K562 (cell line): ENCODE data around the gene SETD1B. TPM values are rescaled to one million over a fixed set of nuclear protein-coding genes. Genes with fewer than 3 reads are reported as not detected.

Experiments
- ATAC-seq: fragments of 200-7000 bp; cut with Tn5 transposase; 3 replicates; pipeline ENCODE4 v1.9.1; 2020; ENCODE audit warnings: moderate library complexity
- BruUV-seq: library from RNA; stranded (reverse); fragments of 400-500 nt; replicated peaks from 2 replicates; lab custom pipeline; 2021; lab: Mats Ljungman, UMichigan
- CTCF ChIA-PET: fragments of 300-600 bp; formaldehyde crosslinking; extraction: SDS; loops from one replicate; lab custom pipeline; 2021; ENCODE audit warnings: low intra/inter-chr PET ratio; lab: Yijun Ruan, JAX
- POLR2A ChIA-PET: fragments of 300-600, 350-650 bp; sonication (Branson Sonifier 250); formaldehyde crosslinking; extraction: SDS; loops from one replicate; lab custom pipeline; 2021; ENCODE audit warnings: antibody characterized with exemption, inconsistent platforms; lab: Yijun Ruan, JAX
- DNase-seq, 4 experiments: peaks; one replicate each; pipeline versions ENCODE4 v3.0.0 to v3.0.0-alpha.2; 2011 to 2018; ENCODE audit warnings: low spot score in 3 of 4, mixed read lengths in 3 of 4; ENCODE audit errors: extremely low read depth in 1 of 4
- FAIRE-seq: peaks from 2 replicates; lab custom pipeline; 2011; peaks lifted over from hg19 to GRCh38; lab: Jason Lieb, UNC
- H2AFZ ChIP-seq: 2 replicates; pipeline ENCODE4 v1.6.0; 2011; ENCODE audit warnings: low read depth, low read length, control low read depth, inconsistent platforms
- H3K27ac ChIP-seq: fragments of 200-600 bp; 3 replicates; pipeline ENCODE4 v1.8.0; 2011; ENCODE audit warnings: low read depth, mild to moderate bottlenecking, control low read depth, inconsistent platforms, low read length, moderate library complexity, mixed read lengths; ENCODE audit errors: extremely low read depth
- H3K27me3 ChIP-seq, 2 experiments: fragments of 300-600 bp in 1 of 2; 2 replicates in 1 of 2; 3 replicates in 1 of 2; pipeline versions ENCODE4 v1.6.0 to v1.8.0; 2011; ENCODE audit warnings: inconsistent platforms in 2 of 2, low read length in 2 of 2, mild to moderate bottlenecking in 1 of 2, mixed read lengths in 1 of 2, moderate library complexity in 1 of 2; ENCODE audit not compliant: control insufficient read depth in 2 of 2, insufficient read depth in 2 of 2
- H3K36me3 ChIP-seq: fragments of 300-600 bp; 3 replicates; pipeline ENCODE4 v1.8.0; 2011; ENCODE audit warnings: mild to moderate bottlenecking, low read length, inconsistent platforms; ENCODE audit not compliant: control insufficient read depth, insufficient read depth
- H3K4me1 ChIP-seq, 2 experiments: fragments of 200-600 bp in 1 of 2; replicated peaks in 1 of 2; 2 replicates in 1 of 2; 3 replicates in 1 of 2; pipeline versions ENCODE4 v1.5.1 to v1.8.0; 2011; ENCODE audit warnings: inconsistent platforms in 2 of 2, low read length in 2 of 2, mild to moderate bottlenecking in 1 of 2, mixed read lengths in 1 of 2, moderate library complexity in 1 of 2; ENCODE audit not compliant: control insufficient read depth in 2 of 2, insufficient read depth in 2 of 2
- H3K4me2 ChIP-seq: 2 replicates; pipeline ENCODE4 v1.6.1; 2011; ENCODE audit warnings: low read length, control low read depth, inconsistent platforms, mixed read lengths; ENCODE audit not compliant: insufficient read depth
- H3K4me3 ChIP-seq: fragments of 200-600 bp; sonication (generic), shearing (Covaris generic); 2 replicates; pipeline ENCODE4 v1.5.1; 2016; ENCODE audit warnings: control low read depth, inconsistent platforms
- H3K79me2 ChIP-seq: fragments of 200-600 bp; 3 replicates; pipeline ENCODE4 v1.8.0; 2011; ENCODE audit warnings: low read length, inconsistent platforms; ENCODE audit not compliant: control insufficient read depth, insufficient read depth
- H3K9ac ChIP-seq, 2 experiments: 2 replicates each; pipeline versions ENCODE4 v1.6.0 to v1.6.1; 2011; ENCODE audit warnings: low read depth in 2 of 2, low read length in 2 of 2, control low read depth in 1 of 2, inconsistent platforms in 1 of 2, mild to moderate bottlenecking in 1 of 2, mixed read lengths in 1 of 2; ENCODE audit not compliant: insufficient read depth in 1 of 2
- H3K9me1 ChIP-seq: one replicate; pipeline ENCODE4 v1.6.0; 2011; ENCODE audit warnings: inconsistent platforms, mild to moderate bottlenecking, low read length, moderate library complexity; ENCODE audit not compliant: control insufficient read depth, insufficient read depth
- H3K9me3 ChIP-seq: replicated peaks from 2 replicates; pipeline ENCODE4 v1.5.1; 2011; ENCODE audit warnings: low read depth, low read length, inconsistent platforms; ENCODE audit not compliant: control insufficient read depth, insufficient read depth
- H4K20me1 ChIP-seq: replicated peaks from 2 replicates; pipeline ENCODE4 v1.6.1; 2011; ENCODE audit warnings: low read length, inconsistent platforms, mixed read lengths; ENCODE audit not compliant: control insufficient read depth, insufficient read depth
- BCL6 ChIP-seq: fragments of 250-450 bp; sonication (Bioruptor Pico); IDR thresholded peaks from 2 replicates; pipeline ENCODE4 v1.4.0; 2020
- CEBPB ChIP-seq: fragments of 450-650 bp; IDR thresholded peaks from 2 replicates; pipeline ENCODE4 v1.6.1; 2016; ENCODE audit warnings: missing genetic modification characterization, missing compliant biosample characterization
- CEBPG ChIP-seq, 3 experiments: fragments of 200-800 bp in 1 of 3; sonication (Bioruptor generic) in 1 of 3; sonication (generic) in 1 of 3; formaldehyde crosslinking in 1 of 3; IDR thresholded peaks in 2 of 3; conservative IDR thresholded peaks in 1 of 3; 2 replicates each; pipeline versions ENCODE4 v1.6.1 to v1.8.0; 2016 to 2022; ENCODE audit warnings: missing compliant biosample characterization in 2 of 3, missing genetic modification characterization in 2 of 3, mild to moderate bottlenecking in 1 of 3, missing genetic modification reagents in 1 of 3
- ELF1 ChIP-seq: fragments of 200-800 bp; sonication (Bioruptor generic); IDR thresholded peaks from 2 replicates; pipeline ENCODE4 v1.6.1; 2016; ENCODE audit warnings: missing genetic modification characterization, missing compliant biosample characterization
- XRCC4 ChIP-seq: IDR thresholded peaks from one replicate; pipeline ENCODE4 v1.6.1; 2011; ENCODE audit not compliant: insufficient read depth, insufficient read length; ENCODE audit errors: extremely low read depth
- ZNF785 ChIP-seq: fragments of 250-450 bp; sonication (Bioruptor Pico); IDR thresholded peaks from 2 replicates; pipeline ENCODE4 v1.4.0; 2020; ENCODE audit warnings: mild to moderate bottlenecking
- WGBS: fragments of 100-300 bp; shearing (Covaris generic); methylation state at CpG from one replicate; pipeline ENCODE4 v1.1.6; 2016; ENCODE audit warnings: low coverage, mixed read lengths; ENCODE audit not compliant: insufficient coverage; ENCODE audit errors: missing lambda C conversion rate; 5-methylcytosine and 5-hydroxymethylcytosine counted together
- in situ Hi-C: fragments of 300-500 bp; cut with MboI; formaldehyde crosslinking; loops from 4 replicates; pipeline ENCODE4 v1.15.0; 2018; ENCODE audit warnings: inconsistent platforms, mixed read lengths
- intact Hi-C: fragments of 100-400 bp; cut with micrococcal nuclease; formaldehyde crosslinking; loops from 2 replicates; pipeline ENCODE4 v1.14.2; 2022
- polyA plus RNA-seq, 8 experiments: library from polyadenylated mRNA; depleted of rRNA in 4 of 8; stranded (reverse) in 5 of 8; unstranded in 3 of 8; fragments of >200 nt; fragmentation: Nextera tagmentation in 2 of 8; fragmentation: Illumina TruSeq in 1 of 8; extraction: Ambion mirVana in 2 of 8; extraction: Trizol in 1 of 8; gene quantifications; 2 replicates each; pipeline versions ENCODE4 v1.2.1 to v1.2.3, GENCODE V29; 2011 to 2014; ENCODE audit warnings: inconsistent platforms in 1 of 8, missing spikeins in 1 of 8
- total RNA-seq, 7 experiments: library from RNA; depleted of rRNA in 6 of 7; stranded (reverse); fragments of >200 nt in 6 of 7; fragmentation: Illumina TruSeq in 2 of 7; extraction: Trizol in 2 of 7; gene quantifications; 2 replicates each; pipeline versions ENCODE4 v1.2.1 to v1.2.3, GENCODE V29; 2011 to 2021; ENCODE audit warnings: low replicate concordance in 1 of 7
- TF ChIP-seq, protein P1 (sequence below), 2 experiments: IDR thresholded peaks in 1 of 2; conservative IDR thresholded peaks in 1 of 2; 2 replicates each; pipeline ENCODE4 v1.6.1; 2016; ENCODE audit warnings: low read depth in 2 of 2, mild to moderate bottlenecking in 1 of 2, missing compliant biosample characterization in 1 of 2, missing genetic modification characterization in 1 of 2, moderate library complexity in 1 of 2
- TF ChIP-seq, protein P2 (sequence below): fragments of 450-650 bp; IDR thresholded peaks from 2 replicates; pipeline ENCODE4 v1.6.1; 2016

SETD1B gene
- total and polyA plus RNA-seq, 9 of the 15 experiments (the other 6 are each of a cell fraction or from before 2014, with no cell fraction given), result 0.48 to 26.6 (median 2.3) TPM

DNA sequence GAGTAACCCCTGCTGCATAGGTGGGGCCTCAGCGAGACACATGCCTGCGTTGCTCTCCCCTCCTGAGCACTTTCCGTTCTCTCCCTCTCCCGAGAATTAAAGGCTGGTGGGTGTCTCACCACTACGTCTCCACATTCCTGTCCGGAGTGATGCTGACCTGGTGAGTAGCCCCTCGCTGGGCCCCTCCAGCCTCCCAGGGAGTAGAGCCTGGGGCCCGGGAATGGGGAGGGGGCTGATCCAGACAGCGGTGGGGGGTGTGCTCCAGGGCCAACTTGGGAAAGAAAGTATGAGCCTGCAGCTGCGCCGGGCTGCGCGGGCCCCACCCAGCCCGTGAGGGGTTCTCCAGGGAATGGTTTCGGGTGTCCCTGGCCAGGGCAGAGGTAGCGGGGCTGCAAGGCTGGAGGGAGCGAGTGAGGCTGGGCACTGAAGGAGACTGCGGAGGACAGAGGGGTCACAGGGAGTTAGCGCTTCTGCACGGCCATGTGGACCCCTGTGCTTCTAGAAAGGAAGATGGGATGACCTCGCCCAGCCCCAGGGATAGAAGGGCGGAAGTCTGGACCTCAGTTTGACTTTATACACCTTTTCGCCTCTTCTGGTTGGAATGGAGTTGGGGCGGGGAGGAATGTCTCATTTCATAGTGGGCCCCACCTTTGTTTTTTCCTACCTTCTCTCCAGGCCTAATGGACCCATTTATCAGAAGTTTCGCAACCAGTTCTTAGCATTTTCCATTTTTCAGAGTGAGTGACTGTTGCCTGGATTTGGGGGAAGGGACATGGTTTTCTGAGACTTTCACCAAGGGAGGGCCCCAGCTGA lies 32.8 kb upstream of the SETD1B start:
- Histone ChIP-seq H3K9me3 (no peaks in the 10 kb centered on the region), H3K27me3 (no peaks in the 10 kb centered on the region), H3K79me2 (no peaks in the 10 kb centered on the region), H3K4me3 (no peak overlapping the region), H3K4me1 (peaks cover 14 to 50% of the 10 kb centered on the region in 2 experiments; a peak in 4 of 5 replicates), H3K36me3 (peaks cover 26% of the 10 kb centered on the region; the same call in 2 of the 3 replicates), H4K20me1 (no peaks in the 10 kb centered on the region), H3K9me1 (no peaks in the 10 kb centered on the region), H3K9ac (peak overlapping the region in 1 of 2 experiments; percentile 73; a peak in 2 of 4 replicates), H3K27ac (no peak overlapping the region), H2AFZ (no peak overlapping the region), H3K4me2 (no peak overlapping the region)
- intact Hi-C loops (no loop called here), in situ Hi-C loops (no loop called here)
- DNase-seq (no peak), ATAC-seq (no peak), FAIRE-seq (no peak)
- CTCF ChIA-PET, result interaction anchor here (0.9 to 5.1 kb wide), 2 partner anchors 23 to 73 kb away, joined by 4 to 82 read pairs; partner anchors contain the start of gene RHOF
- BruUV-seq, result no TSS peak
- POLR2A ChIA-PET, result interaction anchor here (0.5 to 0.7 kb wide), 3 partner anchors 30 to 778 kb away, joined by 3 to 6 read pairs (median 4); no protein-coding TSS in a partner anchor
- 85% methylated on average over 25 of the region's 25 CpGs for WGBS
- TF ChIP-seq CEBPB (tag) (peak; percentile 94), ZNF785 (CRISPR knock-in tag) (no peak), CEBPG (CRISPR knock-in tag; IDR thresholded peaks at IDR 0.05) (no peak; the same call in 1 of the 2 replicates), CEBPG (tag; conservative IDR thresholded peaks at IDR 0.05 in 1 of 2, IDR thresholded peaks at IDR 0.05 in 1 of 2) (peak in 1 of 2 experiments; percentile 68; a peak in 2 of 4 replicates), BCL6 (CRISPR knock-in tag) (no peak), XRCC4 (no peak), ELF1 (no peak)
- TF ChIP-seq, protein P1, sequence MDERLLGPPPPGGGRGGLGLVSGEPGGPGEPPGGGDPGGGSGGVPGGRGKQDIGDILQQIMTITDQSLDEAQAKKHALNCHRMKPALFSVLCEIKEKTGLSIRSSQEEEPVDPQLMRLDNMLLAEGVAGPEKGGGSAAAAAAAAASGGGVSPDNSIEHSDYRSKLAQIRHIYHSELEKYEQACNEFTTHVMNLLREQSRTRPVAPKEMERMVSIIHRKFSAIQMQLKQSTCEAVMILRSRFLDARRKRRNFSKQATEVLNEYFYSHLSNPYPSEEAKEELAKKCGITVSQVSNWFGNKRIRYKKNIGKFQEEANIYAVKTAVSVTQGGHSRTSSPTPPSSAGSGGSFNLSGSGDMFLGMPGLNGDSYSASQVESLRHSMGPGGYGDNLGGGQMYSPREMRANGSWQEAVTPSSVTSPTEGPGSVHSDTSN (CRISPR knock-in tag; IDR thresholded peaks at IDR 0.05; ENCODE audit: low read depth), result no peak
- TF ChIP-seq, protein P1 (tag; conservative IDR thresholded peaks at IDR 0.05; ENCODE audit: low read depth), result 0 out of 2 replicates have a peak, but pooled peaks have one; percentile 13
- TF ChIP-seq, protein P2, sequence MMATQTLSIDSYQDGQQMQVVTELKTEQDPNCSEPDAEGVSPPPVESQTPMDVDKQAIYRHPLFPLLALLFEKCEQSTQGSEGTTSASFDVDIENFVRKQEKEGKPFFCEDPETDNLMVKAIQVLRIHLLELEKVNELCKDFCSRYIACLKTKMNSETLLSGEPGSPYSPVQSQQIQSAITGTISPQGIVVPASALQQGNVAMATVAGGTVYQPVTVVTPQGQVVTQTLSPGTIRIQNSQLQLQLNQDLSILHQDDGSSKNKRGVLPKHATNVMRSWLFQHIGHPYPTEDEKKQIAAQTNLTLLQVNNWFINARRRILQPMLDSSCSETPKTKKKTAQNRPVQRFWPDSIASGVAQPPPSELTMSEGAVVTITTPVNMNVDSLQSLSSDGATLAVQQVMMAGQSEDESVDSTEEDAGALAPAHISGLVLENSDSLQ, result peak; percentile 38; the same call in 1 of the 2 replicates
